K562 (cell line): Measurements from ENCODE around the gene MUCL3. TPM values are rescaled to one million over a fixed set of nuclear protein-coding genes. Genes with fewer than 3 reads are reported as not detected.

Experiments
- ATF6 ChIP-seq: sonication (generic); formaldehyde crosslinking; IDR thresholded peaks from 2 replicates; pipeline ENCODE4 v1.4.0; 2020; ENCODE audit warnings: mild to moderate bottlenecking, missing genetic modification reagents
- ETV1 ChIP-seq: fragments of 450-650 bp; conservative IDR thresholded peaks from 2 replicates; pipeline ENCODE4 v1.6.1; 2016; ENCODE audit warnings: missing genetic modification characterization, control low read depth, low read depth, missing compliant biosample characterization
- FIP1L1 ChIP-seq: fragments of 200-400 bp; formaldehyde crosslinking; IDR thresholded peaks from 2 replicates; pipeline ENCODE4 v1.6.1; 2018; ENCODE audit warnings: mild to moderate bottlenecking, low read depth, low read length; ENCODE audit not compliant: poor library complexity, severe bottlenecking
- GABPB1 ChIP-seq: sonication (generic); formaldehyde crosslinking; IDR thresholded peaks from 2 replicates; pipeline ENCODE4 v1.8.0; 2022; ENCODE audit warnings: mild to moderate bottlenecking, missing genetic modification reagents
- HDAC2 ChIP-seq: fragments of 450-650 bp; IDR thresholded peaks from 2 replicates; pipeline ENCODE4 v1.6.1; 2016; ENCODE audit warnings: mild to moderate bottlenecking
- SOX6 ChIP-seq: fragments of 450-650 bp; IDR thresholded peaks from 2 replicates; pipeline ENCODE4 v1.6.1; 2014; ENCODE audit warnings: mild to moderate bottlenecking
- USF2 ChIP-seq: sonication (generic); formaldehyde crosslinking; IDR thresholded peaks from 2 replicates; pipeline ENCODE4 v1.5.0; 2020; ENCODE audit warnings: missing genetic modification reagents
- ZBTB40 ChIP-seq, 2 experiments: fragments of 450-650 bp in 1 of 2; sonication (generic) in 1 of 2; formaldehyde crosslinking in 1 of 2; IDR thresholded peaks; 2 replicates each; pipeline versions ENCODE4 v1.7.1 to v1.9.0; 2016 to 2022; ENCODE audit warnings: inconsistent platforms in 1 of 2, mild to moderate bottlenecking in 1 of 2, missing genetic modification reagents in 1 of 2
- ZFP36 ChIP-seq: fragments of 150-350 bp; IDR thresholded peaks from 2 replicates; pipeline ENCODE4 v1.6.1; 2018; ENCODE audit warnings: low read length, low read depth; ENCODE audit not compliant: partially characterized antibody
- ZNF165 ChIP-seq: fragments of 250-450 bp; sonication (Bioruptor Pico); IDR thresholded peaks from 2 replicates; pipeline ENCODE4 v1.4.0; 2020; ENCODE audit warnings: borderline replicate concordance
- ZNF41 ChIP-seq: fragments of 250-450 bp; sonication (Bioruptor Pico); conservative IDR thresholded peaks from 2 replicates; pipeline ENCODE4 v1.4.0; 2020; ENCODE audit warnings: mild to moderate bottlenecking
- polyA plus RNA-seq, 8 experiments: library from polyadenylated mRNA; depleted of rRNA in 4 of 8; stranded (reverse) in 5 of 8; unstranded in 3 of 8; fragments of >200 nt; fragmentation: Nextera tagmentation in 2 of 8; fragmentation: Illumina TruSeq in 1 of 8; extraction: Ambion mirVana in 2 of 8; extraction: Trizol in 1 of 8; gene quantifications; 2 replicates each; pipeline versions ENCODE4 v1.2.1 to v1.2.3, GENCODE V29; 2011 to 2014; ENCODE audit warnings: inconsistent platforms in 1 of 8, missing spikeins in 1 of 8
- total RNA-seq, 7 experiments: library from RNA; depleted of rRNA in 6 of 7; stranded (reverse); fragments of >200 nt in 6 of 7; fragmentation: Illumina TruSeq in 2 of 7; extraction: Trizol in 2 of 7; gene quantifications; 2 replicates each; pipeline versions ENCODE4 v1.2.1 to v1.2.3, GENCODE V29; 2011 to 2021; ENCODE audit warnings: low replicate concordance in 1 of 7

MUCL3 gene
- total and polyA plus RNA-seq, 9 of the 15 experiments (the other 6 are each of a cell fraction or from before 2014, with no cell fraction given): 0.07 TPM; not detected in 8

GRCh38 chr6:30970946-30971345, 30.2 kb downstream of the MUCL3 start (continued):
- TF ChIP-seq USF2 (CRISPR knock-in tag): no peak
- TF ChIP-seq ZFP36: no peak
- TF ChIP-seq HDAC2: no peak
- TF ChIP-seq ZBTB40 (IDR thresholded peaks at IDR 0.05): no peak
- no peak for TF ChIP-seq ZBTB40 (CRISPR knock-in tag; IDR thresholded peaks at IDR 0.05)
- no peak for TF ChIP-seq GABPB1
- TF ChIP-seq ZNF165 (CRISPR knock-in tag): no peak
- TF ChIP-seq SOX6: no peak
- TF ChIP-seq ETV1 (tag): no peak
- no peak for TF ChIP-seq ZNF41 (CRISPR knock-in tag)
- TF ChIP-seq FIP1L1: no peak
- no peak for TF ChIP-seq ATF6 (CRISPR knock-in tag)
